DMS53 treated with DMSO at 0.1 percent for 48 hours (cell line): ENCODE measurements around the gene ZCCHC12.
"Not testable (repeated sequence)": the region's sequence is repeated elsewhere in the genome, so short reads cannot be mapped to it uniquely, and the experiment has no call there.

ENCODE experiments used
- DNase-seq: peaks from one replicate; lab custom pipeline; 2025; ENCODE audit not compliant: unreplicated experiment; lab: John Stamatoyannopoulos, UW

The ZCCHC12 gene

GRCh38 chrX:118823263-118824172, at the start of gene ZCCHC12:
TSS of gene ZCCHC12 (plus strand) at chrX:118823824. CDS start at chrX:118825245, 1,421 bp downstream.
- peak; percentile 41 for DNase-seq

DNA sequence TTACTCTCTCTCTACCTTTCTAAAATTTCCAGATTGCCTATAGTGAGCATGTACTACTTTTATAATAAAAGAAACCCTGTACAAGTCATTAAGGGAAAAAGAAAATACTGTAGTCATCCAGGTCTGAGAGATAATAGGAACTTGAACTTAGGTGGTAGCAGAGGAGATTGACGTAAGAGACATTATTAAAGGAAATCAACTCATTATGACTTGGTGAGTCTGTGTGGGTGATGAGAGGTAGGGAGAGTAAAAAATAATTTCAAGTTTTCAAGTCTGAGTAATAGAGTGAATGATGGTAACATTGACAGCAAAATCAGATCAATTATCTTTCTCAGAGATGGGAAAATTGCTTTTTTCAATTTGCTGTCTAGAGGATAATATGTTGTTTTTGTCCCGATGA, 44.0 kb upstream of the ZCCHC12 start:
- DNase-seq, result no peak

GRCh38 chrX:118780509-118780908, 43.1 kb upstream of the ZCCHC12 start:
- DNase-seq, result no peak

DNA sequence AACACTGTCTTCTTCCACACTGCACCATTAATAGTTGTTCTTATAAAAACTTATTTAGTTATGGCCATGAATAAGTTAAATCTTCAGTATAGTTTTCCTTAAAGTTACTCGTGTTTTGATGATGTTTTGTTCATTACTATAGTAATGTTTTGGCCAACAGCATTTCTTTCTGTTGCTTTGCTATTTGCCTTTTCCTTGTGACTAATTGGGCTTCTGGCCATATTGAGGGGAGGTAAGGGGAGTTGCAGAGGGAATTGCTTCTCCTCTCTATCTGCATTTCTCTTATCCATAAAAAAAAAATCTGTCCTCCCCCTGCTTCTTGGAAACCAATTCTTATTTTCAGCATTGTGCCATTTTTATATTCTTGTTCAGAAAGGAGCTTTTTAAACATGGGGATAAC, 42.7 kb upstream of the ZCCHC12 start:
- no peak for DNase-seq

DNA sequence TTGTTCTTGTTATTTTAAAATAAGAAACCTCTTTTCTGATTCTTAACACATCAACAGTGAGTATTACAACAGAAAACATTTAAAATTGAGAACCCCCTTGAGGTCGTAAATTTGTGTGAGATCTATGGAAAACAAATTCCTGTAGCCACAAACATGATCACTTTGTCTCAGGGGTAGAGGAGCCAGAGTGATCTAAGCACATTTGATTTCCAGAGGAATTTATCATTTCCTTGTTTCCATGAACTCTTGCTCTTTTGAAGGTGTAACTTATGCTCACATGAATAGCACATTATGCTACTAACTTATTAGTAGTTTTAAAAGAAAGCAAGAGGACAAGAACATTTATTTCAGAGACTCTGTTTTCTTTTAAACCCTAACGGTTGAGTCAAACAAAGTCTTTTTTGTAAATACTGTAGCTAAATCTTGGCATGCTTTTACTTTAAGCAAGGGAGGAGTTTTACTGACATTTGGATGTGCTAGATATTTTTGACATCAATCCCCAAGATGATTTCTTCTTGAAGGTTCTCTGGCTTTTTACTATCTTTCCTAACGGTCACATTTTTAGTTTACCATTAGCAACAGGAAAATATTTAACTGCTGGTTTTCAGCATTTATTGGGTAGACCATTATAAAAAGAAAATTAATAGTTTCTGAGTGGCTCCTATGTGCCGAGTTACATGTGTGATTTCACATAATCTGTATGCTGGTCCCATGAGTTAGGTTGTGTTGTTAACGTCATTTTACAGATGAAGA, 27.9 kb upstream of the ZCCHC12 start:
- no peak for DNase-seq

GRCh38 chrX:118802857-118803256, 20.8 kb upstream of the ZCCHC12 start:
- DNase-seq, result no peak

DNA sequence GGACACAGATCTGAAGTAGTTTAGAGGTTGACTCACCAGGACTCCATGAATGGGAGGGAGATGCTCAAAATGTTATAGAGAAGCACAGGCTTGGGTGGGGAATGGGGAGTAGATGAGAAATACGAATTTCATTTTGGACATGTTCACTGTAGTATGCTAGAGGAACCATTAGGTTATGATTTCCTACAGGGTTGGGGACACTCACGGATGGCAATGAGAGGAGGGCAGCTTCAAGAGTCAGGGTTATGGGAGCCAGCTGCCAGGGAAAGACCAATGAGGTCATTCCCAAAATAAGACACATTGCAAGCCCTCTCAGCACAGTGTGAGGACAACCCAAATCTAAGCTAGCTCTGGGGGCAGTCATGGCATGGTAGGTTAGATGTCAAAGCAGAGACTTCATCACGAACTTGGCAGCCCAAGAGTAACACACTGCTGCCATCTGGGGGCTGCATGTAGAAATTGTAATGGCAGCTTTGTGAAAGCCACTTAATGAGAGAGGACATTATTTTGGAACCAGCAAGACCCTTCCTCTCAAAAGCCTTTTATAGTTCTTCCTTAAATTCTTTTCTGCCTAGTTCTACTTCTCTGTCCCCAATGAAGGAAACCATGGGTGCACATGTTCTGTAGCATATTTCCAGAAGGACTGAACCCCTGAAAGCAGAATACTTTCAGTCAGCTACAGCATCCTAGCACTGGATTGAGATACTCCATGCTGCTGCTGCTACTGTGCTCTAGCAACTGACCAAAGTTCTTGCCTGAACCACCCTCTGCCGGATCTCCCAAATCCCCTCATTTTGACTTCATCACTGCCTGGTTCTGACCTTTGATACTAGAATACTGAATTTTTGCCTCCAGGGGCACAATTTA, 16.2 kb upstream of the ZCCHC12 start:
- DNase-seq, result peak; percentile 28

DNA sequence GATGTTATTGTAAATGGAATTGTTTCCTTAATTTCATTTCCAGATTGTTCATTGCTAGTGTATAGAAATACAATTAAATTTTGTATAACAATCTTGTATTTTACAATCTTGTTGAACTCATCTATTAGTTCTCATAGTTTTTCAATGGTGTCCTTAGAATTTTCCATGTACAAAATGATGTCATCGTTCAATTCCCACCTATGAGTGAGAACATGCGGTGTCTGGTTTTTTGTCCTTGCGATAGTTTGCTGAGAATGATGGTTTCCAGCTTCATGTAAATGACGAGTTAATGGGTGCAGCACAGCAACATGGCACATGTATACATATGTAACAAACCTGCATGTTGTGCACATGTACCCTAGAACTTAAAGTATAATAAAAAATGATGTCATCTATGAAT, 6.4 kb upstream of the ZCCHC12 start:
- DNase-seq, result not testable (repeated sequence)

DNA sequence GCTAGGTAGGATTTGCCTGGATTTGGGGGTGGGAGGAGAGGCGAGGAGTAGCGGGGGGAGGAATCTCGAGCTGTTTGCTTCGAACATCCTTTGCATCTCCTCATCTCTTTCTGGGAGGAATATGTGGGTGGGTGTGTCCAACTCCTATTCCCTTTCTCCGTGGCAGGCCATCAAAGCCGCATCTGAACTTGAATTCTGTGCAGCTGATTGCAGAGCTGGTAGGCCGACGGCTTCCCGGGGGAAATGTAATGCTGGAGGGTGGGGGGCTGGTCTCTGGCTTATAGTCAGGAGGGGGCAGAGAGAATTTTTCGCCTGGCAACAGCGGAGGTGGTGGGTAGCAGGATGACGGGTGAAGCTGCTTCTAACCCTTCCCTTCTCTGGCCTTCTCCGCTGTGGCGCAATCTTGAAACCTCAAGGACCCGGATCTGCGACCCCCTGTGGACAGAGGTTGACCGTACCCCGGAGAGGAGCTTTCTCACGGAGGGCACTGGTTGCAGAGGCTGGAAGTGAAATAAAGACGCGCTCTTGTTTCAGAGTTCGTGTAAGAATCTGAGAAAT, 628 bp downstream of the ZCCHC12 start:
- no peak for DNase-seq

- DNase-seq, result no peak
Observed at GRCh38 chrX:118825227-118825626, 1.6 kb downstream of the ZCCHC12 start.

- peak; percentile 58 for DNase-seq
Observed at GRCh38 chrX:118839334-118839958, 15.8 kb downstream of the ZCCHC12 start.

DNA sequence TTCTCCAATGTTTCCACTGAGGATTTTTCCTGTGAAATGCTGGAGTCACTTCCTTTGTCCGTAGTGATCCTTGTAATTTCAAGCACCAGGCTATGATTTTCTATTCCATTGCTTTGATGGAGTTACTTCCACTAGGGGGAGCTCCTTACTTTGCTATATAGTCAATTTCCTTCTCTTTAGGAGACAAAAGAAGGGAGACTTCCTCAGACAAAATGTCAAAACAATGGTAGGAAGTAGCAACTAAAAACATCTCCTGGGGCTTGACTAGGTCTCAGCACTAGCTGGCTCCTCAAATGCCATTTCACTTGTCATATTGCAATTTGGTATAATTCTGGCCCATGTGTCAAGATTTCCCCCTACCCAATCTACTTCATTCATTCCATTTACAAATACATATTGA, 24.1 kb downstream of the ZCCHC12 start:
- peak; percentile 45 for DNase-seq

DNA sequence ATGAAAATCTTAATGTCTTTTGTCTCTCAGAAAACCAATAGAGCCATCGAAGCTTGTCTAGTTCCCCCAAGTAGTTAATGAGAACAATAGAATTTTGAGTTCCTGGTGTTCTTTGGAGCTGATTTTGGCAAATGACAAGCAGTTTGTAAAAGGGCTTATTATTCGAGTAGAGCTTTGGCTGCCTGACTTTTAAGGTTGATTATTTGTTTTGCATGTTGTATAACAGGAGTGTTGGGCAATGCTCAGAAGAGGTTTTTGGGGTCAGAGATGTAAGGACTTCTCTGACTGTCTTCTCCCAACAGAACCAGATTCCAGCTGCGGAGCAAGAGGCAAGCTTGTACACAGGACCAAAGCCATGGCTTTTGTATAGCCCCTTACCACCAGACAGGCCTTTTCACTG, 30.0 kb downstream of the ZCCHC12 start:
- DNase-seq, result no peak

GRCh38 chrX:118855681-118856310, 32.2 kb downstream of the ZCCHC12 start:
- no peak for DNase-seq

GRCh38 chrX:118857006-118857405, 33.4 kb downstream of the ZCCHC12 start:
- no peak for DNase-seq

GRCh38 chrX:118861338-118861737, 37.7 kb downstream of the ZCCHC12 start:
- DNase-seq, result no peak

- no peak for DNase-seq
Observed at GRCh38 chrX:118862091-118862490, 38.5 kb downstream of the ZCCHC12 start.

GRCh38 chrX:118862979-118863378, 39.4 kb downstream of the ZCCHC12 start:
- no peak for DNase-seq

DNA sequence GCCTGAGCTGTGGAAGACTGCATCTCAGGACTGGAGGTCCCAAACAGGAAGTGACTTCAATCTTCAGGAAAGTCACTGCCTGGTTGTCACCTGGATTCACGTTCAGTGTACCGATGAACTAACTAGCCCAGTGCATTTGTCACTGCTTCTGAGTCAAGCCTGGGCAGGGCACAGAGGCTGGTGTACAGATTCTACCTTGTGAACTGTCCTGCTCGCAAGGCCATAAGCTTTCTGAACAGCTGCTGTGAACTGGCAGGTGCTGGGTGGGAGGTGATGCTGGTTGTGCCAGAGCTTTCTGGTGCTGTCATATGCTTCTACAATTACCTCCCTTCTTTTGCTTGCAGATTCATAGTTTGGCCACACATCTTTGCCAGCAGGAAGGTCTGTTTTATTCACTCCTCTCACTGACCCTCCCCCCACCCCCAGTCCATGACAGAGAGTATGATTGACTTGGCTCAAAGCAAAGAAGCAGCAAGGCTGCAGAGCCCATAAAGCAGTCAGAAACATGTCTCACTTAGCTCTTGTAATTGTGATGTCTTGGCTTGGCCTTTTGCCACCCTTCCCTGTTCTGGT, 40.5 kb downstream of the ZCCHC12 start:
- no peak for DNase-seq

- no peak for DNase-seq
Observed at GRCh38 chrX:118865231-118865630, 41.6 kb downstream of the ZCCHC12 start.
